Measurements from ENCODE around the gene PCDH7. TPM values are rescaled to one million over a fixed set of nuclear protein-coding genes. Genes with fewer than 3 reads are reported as not detected.

The PCDH7 gene
- total RNA-seq, 1 donor, result 0.72 TPM

DNA sequence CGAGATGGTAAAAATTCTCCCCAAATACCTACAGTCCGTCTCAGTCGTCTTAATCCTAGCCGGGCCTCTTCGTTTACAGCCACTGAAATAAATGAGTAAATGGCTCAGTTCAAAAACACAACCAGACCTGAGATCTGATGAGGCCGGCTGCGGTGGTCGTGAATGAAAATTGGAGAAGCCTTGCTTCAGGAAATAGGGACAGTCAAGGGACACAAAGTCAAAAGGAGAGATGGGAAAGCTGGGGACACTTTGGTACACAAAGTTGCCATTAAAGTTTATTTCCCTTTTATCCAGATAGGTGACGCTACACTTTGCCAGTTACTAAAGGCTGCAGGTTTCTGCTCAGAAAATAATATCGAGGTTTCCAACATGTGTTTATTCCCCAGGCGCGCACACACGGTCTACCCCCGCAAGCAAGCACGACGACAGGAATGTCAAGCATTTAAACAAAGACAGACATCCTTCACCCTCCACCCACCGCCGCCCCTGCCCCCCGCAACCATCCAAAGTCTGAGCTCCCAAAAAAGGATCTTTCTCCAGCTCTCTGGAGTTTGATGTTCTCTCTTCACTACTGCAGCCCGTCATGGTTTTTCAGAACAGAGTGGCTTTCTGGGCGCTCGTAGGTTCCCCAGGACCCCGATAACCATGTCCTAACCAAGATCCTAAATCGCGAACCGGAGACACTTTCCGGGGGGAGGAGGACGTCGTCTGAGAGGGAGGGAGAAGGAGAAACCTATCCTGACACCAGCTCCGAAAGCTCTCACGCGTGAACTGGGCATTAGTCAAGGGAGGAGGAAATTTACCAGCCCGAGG is 1.3 kb upstream of the PCDH7 start:
- DNase-seq (ENCODE audit: insufficient read length, low spot score, missing footprints), result peak; percentile 65
- Histone ChIP-seq H3K27me3 (ENCODE audit: insufficient read depth, low read length) (peaks cover 46% of the 10 kb centered on the region), H2AFZ (ENCODE audit: low read length) (peak overlapping the region; percentile 51)

DNA sequence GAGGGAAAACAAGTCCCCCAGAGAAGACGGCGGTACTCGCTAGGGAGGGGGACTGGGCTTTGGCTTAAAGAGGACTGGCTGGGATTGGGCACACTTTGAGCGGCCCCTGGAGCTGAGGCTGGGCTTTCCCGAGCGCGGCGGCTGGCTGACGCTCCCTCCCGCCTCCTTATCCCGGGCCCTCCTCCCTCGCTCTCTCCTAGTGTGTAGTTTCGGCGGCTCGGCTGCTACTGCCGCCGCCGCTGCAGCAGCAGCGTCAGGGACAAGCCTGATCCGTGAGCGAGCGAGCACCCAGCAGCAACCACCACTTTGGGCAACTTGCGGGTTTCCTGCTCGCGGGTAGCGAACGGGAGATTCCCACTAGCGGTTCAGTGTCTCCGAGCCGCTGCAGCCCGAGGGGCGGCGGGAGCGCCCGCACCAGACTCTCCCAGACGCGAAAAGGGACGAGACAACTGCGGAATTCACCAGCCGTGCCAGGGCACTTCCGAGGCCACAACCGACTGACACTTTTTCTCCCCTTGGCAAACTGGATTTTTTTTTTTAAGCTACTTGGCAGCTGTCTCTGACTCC is 632 bp upstream of the PCDH7 start:
- peak; percentile 94 for DNase-seq (ENCODE audit: insufficient read length, low spot score, missing footprints)
- Histone ChIP-seq H3K27ac (ENCODE audit: low read depth, low read length) (no peak overlapping the region), H3K36me3 (ENCODE audit: insufficient read depth, low read length) (no peaks in the 10 kb centered on the region)

More for the DNA sequence above, 1.3 kb upstream of the PCDH7 start:
- Histone ChIP-seq H3K27ac (ENCODE audit: low read depth, low read length) (no peak overlapping the region), H3K4me3 (ENCODE audit: insufficient read depth, low read length) (peak overlapping the region; percentile 62), H3K4me1 (ENCODE audit: insufficient read depth, low read length) (peaks cover 5% of the 10 kb centered on the region), H3K79me2 (ENCODE audit: insufficient read depth, low read length) (no peaks in the 10 kb centered on the region), H3K36me3 (ENCODE audit: insufficient read depth, low read length) (no peaks in the 10 kb centered on the region), H4K20me1 (ENCODE audit: insufficient read depth, low read length) (no peaks in the 10 kb centered on the region), H3K4me2 (ENCODE audit: insufficient read depth, low read length) (peak overlapping the region; percentile 74), H3K9me3 (ENCODE audit: low read depth, low read length) (no peaks in the 10 kb centered on the region)
- TF ChIP-seq, protein P1, sequence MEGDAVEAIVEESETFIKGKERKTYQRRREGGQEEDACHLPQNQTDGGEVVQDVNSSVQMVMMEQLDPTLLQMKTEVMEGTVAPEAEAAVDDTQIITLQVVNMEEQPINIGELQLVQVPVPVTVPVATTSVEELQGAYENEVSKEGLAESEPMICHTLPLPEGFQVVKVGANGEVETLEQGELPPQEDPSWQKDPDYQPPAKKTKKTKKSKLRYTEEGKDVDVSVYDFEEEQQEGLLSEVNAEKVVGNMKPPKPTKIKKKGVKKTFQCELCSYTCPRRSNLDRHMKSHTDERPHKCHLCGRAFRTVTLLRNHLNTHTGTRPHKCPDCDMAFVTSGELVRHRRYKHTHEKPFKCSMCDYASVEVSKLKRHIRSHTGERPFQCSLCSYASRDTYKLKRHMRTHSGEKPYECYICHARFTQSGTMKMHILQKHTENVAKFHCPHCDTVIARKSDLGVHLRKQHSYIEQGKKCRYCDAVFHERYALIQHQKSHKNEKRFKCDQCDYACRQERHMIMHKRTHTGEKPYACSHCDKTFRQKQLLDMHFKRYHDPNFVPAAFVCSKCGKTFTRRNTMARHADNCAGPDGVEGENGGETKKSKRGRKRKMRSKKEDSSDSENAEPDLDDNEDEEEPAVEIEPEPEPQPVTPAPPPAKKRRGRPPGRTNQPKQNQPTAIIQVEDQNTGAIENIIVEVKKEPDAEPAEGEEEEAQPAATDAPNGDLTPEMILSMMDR (IDR thresholded peaks at IDR 0.05; ENCODE audit: extremely low read depth, low read depth, low read length), result no peak

DNA sequence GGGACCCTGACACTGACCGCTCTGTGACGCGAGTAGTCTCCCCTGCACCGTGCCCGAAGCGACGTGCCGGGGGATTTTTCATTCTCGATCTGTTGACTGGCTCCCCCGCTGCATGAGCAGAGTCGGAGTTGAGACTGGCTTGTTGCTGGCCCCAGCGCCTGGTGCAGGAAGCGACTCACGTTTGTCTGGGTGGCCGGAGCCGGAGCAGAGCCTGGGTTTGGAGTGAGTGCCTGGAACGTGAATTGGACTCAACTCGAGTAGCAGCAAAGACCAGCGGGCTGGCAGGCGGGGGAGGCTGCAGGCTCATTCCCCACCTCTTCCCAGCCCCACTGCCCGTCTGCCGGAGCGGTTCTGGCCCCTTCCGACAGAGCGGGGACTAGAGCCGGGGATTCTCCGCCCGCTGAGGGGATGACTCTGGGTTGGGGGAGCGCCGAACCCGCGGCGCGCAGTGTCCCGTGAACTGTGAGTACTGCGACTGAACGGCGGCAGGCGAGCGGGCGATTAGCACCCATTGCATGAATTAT is 554 bp downstream of the PCDH7 start:
- peaks cover 46% of the 10 kb centered on the region for H3K27me3 ChIP-seq (ENCODE audit: insufficient read depth, low read length)
- H3K4me1 ChIP-seq (ENCODE audit: insufficient read depth, low read length), result peaks cover 5% of the 10 kb centered on the region
- TF ChIP-seq, protein P1 (IDR thresholded peaks at IDR 0.05; ENCODE audit: extremely low read depth, low read depth, low read length), result no peak
- H3K9me3 ChIP-seq (ENCODE audit: low read depth, low read length), result no peaks in the 10 kb centered on the region
- no peaks in the 10 kb centered on the region for H4K20me1 ChIP-seq (ENCODE audit: insufficient read depth, low read length)
- no peak overlapping the region for H3K27ac ChIP-seq (ENCODE audit: low read depth, low read length)
- peak overlapping the region; percentile 74 for H3K4me2 ChIP-seq (ENCODE audit: insufficient read depth, low read length)
- H2AFZ ChIP-seq (ENCODE audit: low read length), result peak overlapping the region; percentile 56
- no peaks in the 10 kb centered on the region for H3K36me3 ChIP-seq (ENCODE audit: insufficient read depth, low read length)
- no peaks in the 10 kb centered on the region for H3K79me2 ChIP-seq (ENCODE audit: insufficient read depth, low read length)
- DNase-seq (ENCODE audit: insufficient read length, low spot score, missing footprints), result peak; percentile 80
- H3K4me3 ChIP-seq (ENCODE audit: insufficient read depth, low read length), result peak overlapping the region; percentile 62

More for the DNA sequence above, 632 bp upstream of the PCDH7 start:
- Histone ChIP-seq H3K4me3 (ENCODE audit: insufficient read depth, low read length) (peak overlapping the region; percentile 62), H2AFZ (ENCODE audit: low read length) (peak overlapping the region; percentile 51), H3K27me3 (ENCODE audit: insufficient read depth, low read length) (peaks cover 46% of the 10 kb centered on the region), H3K4me1 (ENCODE audit: insufficient read depth, low read length) (peaks cover 5% of the 10 kb centered on the region), H3K9me3 (ENCODE audit: low read depth, low read length) (no peaks in the 10 kb centered on the region), H4K20me1 (ENCODE audit: insufficient read depth, low read length) (no peaks in the 10 kb centered on the region), H3K4me2 (ENCODE audit: insufficient read depth, low read length) (peak overlapping the region; percentile 74), H3K79me2 (ENCODE audit: insufficient read depth, low read length) (no peaks in the 10 kb centered on the region)
- TF ChIP-seq, protein P1 (IDR thresholded peaks at IDR 0.05; ENCODE audit: extremely low read depth, low read depth, low read length), result no peak
